H1 (cell line): ENCODE results near the gene PTPRG. TPM values are rescaled to one million over a fixed set of nuclear protein-coding genes. Genes with fewer than 3 reads are reported as not detected.

ENCODE experiments used
- CTCF ChIA-PET: fragments of 300-600 bp; sonication (Branson Sonifier 250); formaldehyde crosslinking; loops from one replicate; lab custom pipeline; 2021; ENCODE audit not compliant: partially characterized antibody; lab: Charles Lee
- POLR2A ChIA-PET: fragments of 300-600 bp; sonication (Branson Sonifier 250); formaldehyde crosslinking; loops from one replicate; lab custom pipeline; 2021; ENCODE audit warnings: inconsistent platforms; ENCODE audit not compliant: partially characterized antibody; lab: Charles Lee
- DNase-seq, 2 experiments: peaks; one replicate each; pipeline versions ENCODE4 v3.0.0 to v3.0.0-alpha.2; 2010 to 2022; ENCODE audit warnings: low spot score in 2 of 2, low read depth in 1 of 2, mixed read lengths in 1 of 2
- FAIRE-seq: peaks from 2 replicates; lab custom pipeline; 2011; peaks lifted over from hg19 to GRCh38; lab: Jason Lieb, UNC
- H2AFZ ChIP-seq: 2 replicates; pipeline ENCODE4 v1.8.1; 2012; ENCODE audit warnings: low read length, inconsistent platforms
- H2AK5ac ChIP-seq: 2 replicates; pipeline ENCODE4 v1.6.1; 2013; ENCODE audit warnings: low read depth, low read length
- H2BK120ac ChIP-seq: replicated peaks from 2 replicates; pipeline ENCODE3; 2013; ENCODE audit warnings: low read depth, low read length, inconsistent platforms
- H2BK12ac ChIP-seq: 2 replicates; pipeline ENCODE4 v1.6.1; 2013; ENCODE audit warnings: low read depth, low read length
- H2BK15ac ChIP-seq: 2 replicates; pipeline ENCODE4 v1.6.1; 2013; ENCODE audit warnings: low read length
- H2BK20ac ChIP-seq: 2 replicates; pipeline ENCODE4 v1.6.1; 2013; ENCODE audit warnings: low read length
- H2BK5ac ChIP-seq: 2 replicates; pipeline ENCODE4 v1.6.1; 2013; ENCODE audit warnings: low read depth, low read length
- H3K14ac ChIP-seq: 2 replicates; pipeline ENCODE4 v1.6.1; 2013; ENCODE audit warnings: inconsistent platforms; ENCODE audit not compliant: insufficient read length
- H3K18ac ChIP-seq: 2 replicates; pipeline ENCODE4 v1.6.1; 2013; ENCODE audit warnings: low read length; ENCODE audit errors: extremely low read depth
- H3K23ac ChIP-seq: 2 replicates; pipeline ENCODE4 v1.6.1; 2013; ENCODE audit warnings: inconsistent platforms; ENCODE audit not compliant: insufficient read length
- H3K23me2 ChIP-seq: 2 replicates; pipeline ENCODE4 v1.6.1; 2013; ENCODE audit warnings: low read depth, low read length
- H3K27ac ChIP-seq: 2 replicates; pipeline ENCODE4 v1.6.1; 2011; ENCODE audit warnings: low read depth, low read length, inconsistent platforms
- H3K27me3 ChIP-seq, 4 experiments: replicated peaks in 1 of 4; 1 replicate in 1 of 4; 2 replicates in 3 of 4; pipeline versions ENCODE4 v1.6.1 to v1.8.1; 2011 to 2013; ENCODE audit warnings: low read length in 3 of 4, mild to moderate bottlenecking in 3 of 4, inconsistent platforms in 2 of 4, mixed read lengths in 2 of 4, moderate library complexity in 1 of 4; ENCODE audit not compliant: control insufficient read depth in 3 of 4, insufficient read depth in 3 of 4; ENCODE audit errors: extremely low read depth in 1 of 4
- H3K36me3 ChIP-seq, 4 experiments: 2 replicates each; pipeline versions ENCODE4 v1.6.1 to v1.8.1; 2011 to 2013; ENCODE audit warnings: mild to moderate bottlenecking in 4 of 4, low read length in 3 of 4, moderate library complexity in 2 of 4, control low read depth in 1 of 4, inconsistent platforms in 1 of 4; ENCODE audit not compliant: insufficient read depth in 4 of 4, control insufficient read depth in 2 of 4
- H3K4ac ChIP-seq: replicated peaks from 2 replicates; pipeline ENCODE3; 2013; ENCODE audit warnings: low read length, low read depth, mixed read lengths, inconsistent platforms; ENCODE audit not compliant: insufficient read length
- H3K4me1 ChIP-seq, 4 experiments: replicated peaks in 1 of 4; 1 replicate in 1 of 4; 2 replicates in 3 of 4; pipeline versions ENCODE4 v1.6.1 to v1.8.1; 2011 to 2013; ENCODE audit warnings: low read length in 3 of 4, inconsistent platforms in 2 of 4, mixed read lengths in 1 of 4; ENCODE audit not compliant: insufficient read depth in 4 of 4, control insufficient read depth in 3 of 4
- H3K4me2 ChIP-seq, 2 experiments: 2 replicates each; pipeline versions ENCODE4 v1.6.1 to v1.8.1; 2011 to 2013; ENCODE audit warnings: low read depth in 2 of 2, low read length in 2 of 2, control low read depth in 1 of 2, inconsistent platforms in 1 of 2, mild to moderate bottlenecking in 1 of 2; ENCODE audit not compliant: insufficient read depth in 1 of 2
- H3K4me3 ChIP-seq, 4 experiments: fragments of 200-600, 300-600 bp in 1 of 4; sonication (generic), shearing (Covaris generic), sonication (Bioruptor Twin) in 1 of 4; 2 replicates each; pipeline versions ENCODE4 v1.5.1 to v1.8.1; 2011 to 2016; ENCODE audit warnings: low read length in 4 of 4, low read depth in 3 of 4, control low read depth in 2 of 4, inconsistent platforms in 2 of 4, mild to moderate bottlenecking in 2 of 4, mixed read lengths in 1 of 4, moderate library complexity in 1 of 4; ENCODE audit not compliant: insufficient read depth in 2 of 4; ENCODE audit errors: extremely low read depth in 1 of 4
- H3K56ac ChIP-seq: replicated peaks from 2 replicates; pipeline ENCODE3; 2013; ENCODE audit warnings: low read depth, mild to moderate bottlenecking, mixed read lengths, low read length, inconsistent platforms; ENCODE audit not compliant: insufficient read length
- H3K79me1 ChIP-seq: 2 replicates; pipeline ENCODE4 v1.6.1; 2013; ENCODE audit warnings: low read depth, low read length, control low read depth
- H3K79me2 ChIP-seq, 2 experiments: 2 replicates each; pipeline versions ENCODE4 v1.6.1 to v1.8.1; 2012 to 2013; ENCODE audit warnings: low read length in 2 of 2, mild to moderate bottlenecking in 2 of 2, inconsistent platforms in 1 of 2; ENCODE audit not compliant: insufficient read depth in 2 of 2, control insufficient read depth in 1 of 2
- H3K9ac ChIP-seq, 4 experiments: replicated peaks in 1 of 4; 1 replicate in 1 of 4; 2 replicates in 3 of 4; pipeline versions ENCODE4 v1.6.1 to v1.8.1; 2011 to 2013; ENCODE audit warnings: low read depth in 3 of 4, low read length in 3 of 4, control low read depth in 2 of 4, mild to moderate bottlenecking in 2 of 4, moderate library complexity in 2 of 4, inconsistent platforms in 1 of 4; ENCODE audit errors: extremely low read depth in 1 of 4
- H3K9me3 ChIP-seq, 2 experiments: 2 replicates each; pipeline versions ENCODE4 v1.6.1 to v1.8.1; 2012 to 2013; ENCODE audit warnings: mild to moderate bottlenecking in 2 of 2, moderate library complexity in 2 of 2, control low read depth in 1 of 2, inconsistent platforms in 1 of 2, low read depth in 1 of 2, low read length in 1 of 2, mixed read lengths in 1 of 2; ENCODE audit not compliant: insufficient read depth in 2 of 2
- H4K20me1 ChIP-seq, 2 experiments: replicated peaks in 1 of 2; 2 replicates each; pipeline versions ENCODE3 to v1.8.1; 2011 to 2013; ENCODE audit warnings: inconsistent platforms in 2 of 2, low read length in 2 of 2, mild to moderate bottlenecking in 1 of 2; ENCODE audit not compliant: insufficient read depth in 2 of 2, control insufficient read depth in 1 of 2
- H4K5ac ChIP-seq: 2 replicates; pipeline ENCODE4 v1.6.1; 2013; ENCODE audit warnings: low read length, low read depth, mixed read lengths, inconsistent platforms; ENCODE audit not compliant: insufficient read length
- H4K8ac ChIP-seq: 2 replicates; pipeline ENCODE4 v1.8.0; 2013; ENCODE audit warnings: mild to moderate bottlenecking, moderate library complexity, low read length, inconsistent platforms; ENCODE audit not compliant: insufficient read depth; ENCODE audit errors: extremely low read depth
- H4K91ac ChIP-seq: replicated peaks from 2 replicates; pipeline ENCODE3; 2013; ENCODE audit warnings: low read length, mixed read lengths, inconsistent platforms; ENCODE audit not compliant: insufficient read length
- ASH2L ChIP-seq: fragments of 200-600, 300-600 bp; sonication (generic); IDR thresholded peaks from one replicate; pipeline ENCODE4 v1.7.1; 2017; ENCODE audit warnings: low read length
- BCL11A ChIP-seq, 2 experiments: IDR thresholded peaks; one replicate each; pipeline ENCODE4 v1.6.1; 2011; ENCODE audit warnings: low read depth in 2 of 2, low read length in 2 of 2, mild to moderate bottlenecking in 2 of 2
- CBX5 ChIP-seq: fragments of 300-800, 300-1000 bp; sonication (generic); IDR thresholded peaks from 2 replicates; pipeline ENCODE4 v1.7.1; 2016; ENCODE audit warnings: antibody characterized with exemption, low read length, low read depth
- CHD1 ChIP-seq: IDR thresholded peaks from 2 replicates; pipeline ENCODE4 v1.6.1; 2012; ENCODE audit warnings: low read depth, low read length, improper control_type of control experiment
- CHD2 ChIP-seq: IDR thresholded peaks from 2 replicates; pipeline ENCODE4 v1.6.1; 2012; ENCODE audit warnings: low read length, improper control_type of control experiment
- EZH2 ChIP-seq: fragments of 200-600 bp; sonication (generic); IDR thresholded peaks from 2 replicates; pipeline ENCODE4 v1.7.1; 2012; ENCODE audit warnings: low read depth, mild to moderate bottlenecking, moderate library complexity, low read length, inconsistent platforms; ENCODE audit not compliant: severe bottlenecking
- HDAC2 ChIP-seq, 2 experiments: fragments of 300-600 bp in 1 of 2; sonication (generic) in 1 of 2; IDR thresholded peaks; 2 replicates each; pipeline ENCODE4 v1.6.1; 2011 to 2012; ENCODE audit warnings: low read depth in 2 of 2, low read length in 2 of 2, mild to moderate bottlenecking in 2 of 2, moderate library complexity in 2 of 2, borderline replicate concordance in 1 of 2, inconsistent platforms in 1 of 2
- JUND ChIP-seq: IDR thresholded peaks from 2 replicates; pipeline ENCODE4 v1.6.1; 2011; ENCODE audit warnings: mild to moderate bottlenecking, improper control_type of control experiment, low read length
- KDM1A ChIP-seq: fragments of 200-600, 300-600 bp; sonication (generic); IDR thresholded peaks from 2 replicates; pipeline ENCODE4 v1.7.1; 2016; ENCODE audit warnings: mild to moderate bottlenecking, low read length, borderline replicate concordance
- PHF8 ChIP-seq: fragments of 200-600 bp; sonication (generic); conservative IDR thresholded peaks from 2 replicates; pipeline ENCODE4 v1.7.1; 2012; ENCODE audit warnings: low read depth, mild to moderate bottlenecking, inconsistent platforms, low read length, moderate library complexity
- RAD21 ChIP-seq, 2 experiments: IDR thresholded peaks in 1 of 2; conservative IDR thresholded peaks in 1 of 2; 2 replicates each; pipeline ENCODE4 v1.6.1; 2011; ENCODE audit warnings: low read depth in 2 of 2, low read length in 2 of 2, improper control_type of control experiment in 1 of 2, inconsistent platforms in 1 of 2, mild to moderate bottlenecking in 1 of 2, moderate library complexity in 1 of 2
- RFX5 ChIP-seq: IDR thresholded peaks from 2 replicates; pipeline ENCODE4 v1.6.1; 2011; ENCODE audit warnings: low read depth, low read length, improper control_type of control experiment, borderline replicate concordance
- SP1 ChIP-seq: IDR thresholded peaks from 2 replicates; pipeline ENCODE4 v1.6.1; 2011; ENCODE audit warnings: low read depth, low read length
- TEAD4 ChIP-seq: IDR thresholded peaks from 2 replicates; pipeline ENCODE4 v1.6.1; 2012; ENCODE audit warnings: low read depth, low read length, inconsistent platforms, mixed read lengths
- WGBS, 2 experiments: shearing (Covaris generic) in 1 of 2; methylation state at CpG; one replicate each; pipeline versions ENCODE4 v1.1.6 to v1.1.7; 2013 to 2015; ENCODE audit warnings: low lambda C conversion rate in 2 of 2, mixed read lengths in 2 of 2, inconsistent platforms in 1 of 2, low coverage in 1 of 2, missing lambda C conversion rate in 1 of 2; ENCODE audit not compliant: insufficient replicate concordance in 2 of 2, insufficient coverage in 1 of 2, insufficient read length in 1 of 2; ENCODE audit errors: extremely low coverage in 1 of 2, missing lambda C conversion rate in 1 of 2; 5-methylcytosine and 5-hydroxymethylcytosine counted together
- polyA plus RNA-seq, 7 experiments: library from polyadenylated mRNA; depleted of rRNA in 3 of 7; stranded (reverse) in 5 of 7; unstranded in 2 of 7; fragments of >200 nt in 5 of 7; fragments of 200-250 nt in 2 of 7; gene quantifications; 1 replicate in 5 of 7; 2 replicates in 1 of 7; 4 replicates in 1 of 7; pipeline versions ENCODE4 v1.2.1 to v1.2.3, GENCODE V29; 2011 to 2013; ENCODE audit warnings: missing spikeins in 2 of 7, mixed read lengths in 2 of 7
- total RNA-seq: library from RNA; stranded (reverse); fragmentation: NEBNext Ultra II Directional; extraction: Animal tissue kit (Norgen Biotek cat#: 25700); gene quantifications from 2 replicates; pipeline ENCODE4 v1.2.1, GENCODE V29; 2021

PTPRG gene
- total and polyA plus RNA-seq, 2 of the 8 experiments (the other 6 are each of a cell fraction or from before 2014, with no cell fraction given), result 23.3 to 96.2 TPM

DNA sequence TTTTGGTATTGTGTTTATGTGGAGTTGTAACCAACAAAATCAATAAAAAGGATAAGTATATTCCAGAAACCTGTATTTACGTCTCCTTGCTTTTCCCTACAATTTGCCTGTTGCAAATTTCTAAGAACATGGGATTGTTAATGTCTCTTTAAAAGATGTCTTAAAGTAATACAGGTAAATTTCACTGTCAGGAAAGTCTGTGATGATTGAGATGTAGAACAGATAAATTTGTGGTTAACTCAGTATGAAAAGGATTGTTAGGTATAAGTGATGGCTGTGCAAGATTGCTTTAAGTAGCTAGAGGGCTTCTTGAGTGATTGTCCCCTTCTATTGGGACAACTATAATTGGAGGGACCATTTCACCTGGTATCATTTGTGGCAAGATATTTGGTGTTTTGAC, 6.8 kb downstream of the PTPRG start:
- Histone ChIP-seq H4K91ac (no peak overlapping the region), H2BK15ac (no peak overlapping the region), H3K4me2 (no peak overlapping the region), H3K18ac (no peak overlapping the region), H2AK5ac (no peak overlapping the region), H3K27me3 (no peaks in the 10 kb centered on the region; a peak in 1 of 7 replicates), H3K4me1 (peaks cover 4 to 26% (median 9%) of the 10 kb centered on the region in 4 experiments; a peak in 6 of 7 replicates), H2BK120ac (no peak overlapping the region), H3K79me2 (peaks cover 65 to 100% of the 10 kb centered on the region in 2 experiments), H3K23ac (no peak overlapping the region), H3K79me1 (peaks cover 6% of the 10 kb centered on the region), H4K5ac (no peak overlapping the region), H4K8ac (no peak overlapping the region), H3K23me2 (peaks cover 13% of the 10 kb centered on the region), H3K4me3 (no peak overlapping the region), H4K20me1 (peaks cover 43% of the 10 kb centered on the region in 2 experiments), H3K36me3 (peaks cover 0 to 7% (median 0%) of the 10 kb centered on the region in 4 experiments; a peak in 1 of 8 replicates), H3K56ac (no peak overlapping the region), H2BK12ac (no peak overlapping the region), H2BK20ac (no peak overlapping the region), H2BK5ac (no peak overlapping the region), H3K9ac (no peak overlapping the region), H2AFZ (no peak overlapping the region), H3K9me3 (no peaks in the 10 kb centered on the region), H3K14ac (no peak overlapping the region), H3K4ac (no peak overlapping the region), H3K27ac (no peak overlapping the region)
- ChIA-PET CTCF (interaction anchor here (2.1 kb wide), 1 partner anchor 9 kb away, joined by 8 read pairs; no protein-coding TSS in a partner anchor), POLR2A (interaction anchor here (0.7 to 9.3 kb wide), 3 partner anchors 9 to 1382 kb away, joined by 3 to 200 read pairs (median 4); no protein-coding TSS in a partner anchor)
- no peak for FAIRE-seq
- no peak for DNase-seq
- WGBS, 2 experiments, result 92% methylated on average over 1 of the region's 1 CpG; no CpG with 5 or more reads in 1 of the 2 experiments
- TF ChIP-seq CHD2 (no peak), JUND (no peak), EZH2 (no peak), HDAC2 (IDR thresholded peaks at IDR 0.05; ENCODE audit: borderline replicate concordance in 1 of 2, low read depth in 2 of 2, low read length in 2 of 2) (no peak), CHD1 (no peak), SP1 (no peak), RAD21 (IDR thresholded peaks at IDR 0.05 in 1 of 2, conservative IDR thresholded peaks at IDR 0.05 in 1 of 2; ENCODE audit: low read depth in 2 of 2, low read length in 2 of 2) (no peak), TEAD4 (no peak), ASH2L (no peak), PHF8 (no peak), CBX5 (no peak), KDM1A (no peak), BCL11A (IDR thresholded peaks at IDR 0.05; ENCODE audit: low read depth in 2 of 2, low read length in 2 of 2) (no peak), RFX5 (no peak)
